ENCODE measurements around the gene URGCP. TPM values are rescaled to one million over a fixed set of nuclear protein-coding genes. Genes with fewer than 3 reads are reported as not detected.

The URGCP gene
- total RNA-seq, 1 experiment from 2014 or later = 48.3 TPM

DNA sequence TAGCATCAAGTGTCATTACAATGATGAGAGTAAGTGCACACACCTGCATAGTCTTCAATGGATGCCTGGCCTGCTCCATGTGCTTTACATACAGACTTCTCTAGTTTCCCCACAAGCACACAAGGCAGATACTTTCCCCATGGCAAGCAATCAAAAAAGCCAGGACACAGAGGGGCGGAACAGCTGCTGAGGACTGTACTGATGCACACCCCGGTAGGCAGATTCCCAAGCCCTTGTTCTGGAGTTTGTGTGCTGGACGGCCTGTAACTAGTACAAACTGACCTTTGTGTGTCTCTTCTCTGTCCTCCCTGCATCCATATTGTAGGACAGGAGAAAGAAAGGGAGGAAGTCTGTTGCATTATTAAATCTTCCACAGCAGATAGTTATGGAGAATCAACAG is 45.6 kb upstream of the URGCP start:
- H3K27me3 Mint-ChIP-seq (ENCODE audit: unreplicated experiment) = no peaks in the 10 kb centered on the region
- H3K36me3 Mint-ChIP-seq (ENCODE audit: insufficient read depth, unreplicated experiment) = peaks cover 18% of the 10 kb centered on the region
- no peak for DNase-seq
- BruUV-seq (replicated peaks) = no TSS peak
- H3K9me3 Mint-ChIP-seq (ENCODE audit: low read depth, unreplicated experiment) = no peaks in the 10 kb centered on the region
- intact Hi-C loops (cut with micrococcal nuclease; ENCODE audit: unreplicated experiment) = no loop called here
- H3K4me1 Mint-ChIP-seq (ENCODE audit: low read depth, unreplicated experiment) = no peaks in the 10 kb centered on the region
- TF ChIP-seq, protein P1, sequence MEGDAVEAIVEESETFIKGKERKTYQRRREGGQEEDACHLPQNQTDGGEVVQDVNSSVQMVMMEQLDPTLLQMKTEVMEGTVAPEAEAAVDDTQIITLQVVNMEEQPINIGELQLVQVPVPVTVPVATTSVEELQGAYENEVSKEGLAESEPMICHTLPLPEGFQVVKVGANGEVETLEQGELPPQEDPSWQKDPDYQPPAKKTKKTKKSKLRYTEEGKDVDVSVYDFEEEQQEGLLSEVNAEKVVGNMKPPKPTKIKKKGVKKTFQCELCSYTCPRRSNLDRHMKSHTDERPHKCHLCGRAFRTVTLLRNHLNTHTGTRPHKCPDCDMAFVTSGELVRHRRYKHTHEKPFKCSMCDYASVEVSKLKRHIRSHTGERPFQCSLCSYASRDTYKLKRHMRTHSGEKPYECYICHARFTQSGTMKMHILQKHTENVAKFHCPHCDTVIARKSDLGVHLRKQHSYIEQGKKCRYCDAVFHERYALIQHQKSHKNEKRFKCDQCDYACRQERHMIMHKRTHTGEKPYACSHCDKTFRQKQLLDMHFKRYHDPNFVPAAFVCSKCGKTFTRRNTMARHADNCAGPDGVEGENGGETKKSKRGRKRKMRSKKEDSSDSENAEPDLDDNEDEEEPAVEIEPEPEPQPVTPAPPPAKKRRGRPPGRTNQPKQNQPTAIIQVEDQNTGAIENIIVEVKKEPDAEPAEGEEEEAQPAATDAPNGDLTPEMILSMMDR (IDR thresholded peaks at IDR 0.05; ENCODE audit: unreplicated experiment) = no peak
- CTCF ChIA-PET = interaction anchor here (1.1 kb wide), 1 partner anchor 8 kb away, joined by 3 read pairs; no protein-coding TSS in a partner anchor
- no peak overlapping the region for H3K4me3 Mint-ChIP-seq (ENCODE audit: low read depth, unreplicated experiment)
- no peak overlapping the region for H3K27ac Mint-ChIP-seq (ENCODE audit: unreplicated experiment)

DNA sequence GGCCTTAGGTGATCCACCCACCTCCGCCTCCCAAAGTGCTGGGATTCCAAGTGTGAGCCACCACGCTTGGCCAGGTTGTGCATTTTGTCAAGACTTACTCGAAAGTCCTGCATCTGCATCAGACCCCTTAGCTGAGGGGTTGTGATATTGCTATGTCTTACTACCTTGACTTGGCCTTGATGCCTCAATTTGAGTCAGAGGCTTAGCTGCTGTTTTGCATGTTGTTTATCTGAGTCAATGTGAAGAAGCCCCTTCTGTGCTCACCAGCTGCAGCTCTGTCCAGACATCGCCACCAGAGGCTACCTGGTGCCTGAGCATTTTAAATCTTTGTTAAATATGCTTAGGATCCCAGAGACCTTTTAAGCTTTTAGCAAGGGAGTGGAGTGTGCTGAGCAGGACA is 37.9 kb upstream of the URGCP start:
- DNase-seq = no peak
- H3K27ac Mint-ChIP-seq (ENCODE audit: unreplicated experiment) = no peak overlapping the region
- no peaks in the 10 kb centered on the region for H3K9me3 Mint-ChIP-seq (ENCODE audit: low read depth, unreplicated experiment)
- H3K36me3 Mint-ChIP-seq (ENCODE audit: insufficient read depth, unreplicated experiment) = peaks cover 7% of the 10 kb centered on the region
- H3K4me3 Mint-ChIP-seq (ENCODE audit: low read depth, unreplicated experiment) = no peak overlapping the region
- TF ChIP-seq, protein P1 (IDR thresholded peaks at IDR 0.05; ENCODE audit: unreplicated experiment) = no peak
- intact Hi-C loops (cut with micrococcal nuclease; ENCODE audit: unreplicated experiment) = no loop called here
- CTCF ChIA-PET = no interaction called here
- BruUV-seq (replicated peaks) = no TSS peak
- H3K27me3 Mint-ChIP-seq (ENCODE audit: unreplicated experiment) = no peaks in the 10 kb centered on the region
- peaks cover 14% of the 10 kb centered on the region for H3K4me1 Mint-ChIP-seq (ENCODE audit: low read depth, unreplicated experiment)

DNA sequence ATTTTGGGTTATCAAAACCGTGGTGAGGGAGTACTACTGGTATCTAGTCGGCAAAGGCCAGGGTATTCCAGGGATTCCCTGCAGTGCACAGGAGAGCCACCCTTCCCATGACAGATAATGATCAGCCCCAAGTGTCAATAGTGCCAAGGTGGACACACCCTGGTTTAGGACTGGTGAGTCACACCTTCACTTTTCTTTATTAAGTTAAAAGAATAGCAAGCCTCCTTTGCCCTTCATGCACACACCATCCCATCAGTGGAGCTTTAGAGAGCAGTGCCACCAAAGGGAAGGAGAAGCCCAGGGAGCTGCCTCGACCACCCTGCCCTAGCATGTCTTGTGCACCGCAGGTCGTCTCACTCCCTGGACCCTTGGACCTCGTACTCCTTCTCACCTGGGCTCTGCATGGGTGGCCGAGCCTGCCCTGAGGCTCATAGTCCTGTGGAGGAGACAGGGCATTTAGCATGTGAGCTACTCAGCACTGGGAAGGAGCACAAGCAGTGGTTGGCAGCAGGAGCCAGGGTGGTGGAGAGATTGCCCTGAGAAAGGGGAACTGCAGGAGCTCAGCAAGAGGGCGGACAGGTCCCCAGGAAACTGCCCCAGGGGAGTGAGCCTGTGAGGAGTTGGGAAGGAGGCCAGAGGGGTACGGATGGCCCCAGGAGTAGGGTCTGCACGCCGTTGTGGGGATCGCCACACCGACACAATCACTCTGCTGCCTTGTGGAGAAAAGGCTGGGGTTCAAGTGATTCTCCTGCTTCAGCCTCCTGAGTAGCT is 37.2 kb upstream of the URGCP start:
- no peaks in the 10 kb centered on the region for H3K27me3 Mint-ChIP-seq (ENCODE audit: unreplicated experiment)
- intact Hi-C loops (cut with micrococcal nuclease; ENCODE audit: unreplicated experiment) = no loop called here
- CTCF ChIA-PET = interaction anchor here (0.5 to 1.2 kb wide), 3 partner anchors 39 to 361 kb away, joined by 3 to 9 read pairs (median 9); partner anchors contain the start of gene STK17A
- no peak overlapping the region for H3K4me3 Mint-ChIP-seq (ENCODE audit: low read depth, unreplicated experiment)
- DNase-seq = peak; percentile 19
- no peak overlapping the region for H3K27ac Mint-ChIP-seq (ENCODE audit: unreplicated experiment)
- peaks cover 14% of the 10 kb centered on the region for H3K4me1 Mint-ChIP-seq (ENCODE audit: low read depth, unreplicated experiment)
- peaks cover 7% of the 10 kb centered on the region for H3K36me3 Mint-ChIP-seq (ENCODE audit: insufficient read depth, unreplicated experiment)
- BruUV-seq (replicated peaks) = no TSS peak
- no peaks in the 10 kb centered on the region for H3K9me3 Mint-ChIP-seq (ENCODE audit: low read depth, unreplicated experiment)
- TF ChIP-seq, protein P1 (IDR thresholded peaks at IDR 0.05; ENCODE audit: unreplicated experiment) = no peak

DNA sequence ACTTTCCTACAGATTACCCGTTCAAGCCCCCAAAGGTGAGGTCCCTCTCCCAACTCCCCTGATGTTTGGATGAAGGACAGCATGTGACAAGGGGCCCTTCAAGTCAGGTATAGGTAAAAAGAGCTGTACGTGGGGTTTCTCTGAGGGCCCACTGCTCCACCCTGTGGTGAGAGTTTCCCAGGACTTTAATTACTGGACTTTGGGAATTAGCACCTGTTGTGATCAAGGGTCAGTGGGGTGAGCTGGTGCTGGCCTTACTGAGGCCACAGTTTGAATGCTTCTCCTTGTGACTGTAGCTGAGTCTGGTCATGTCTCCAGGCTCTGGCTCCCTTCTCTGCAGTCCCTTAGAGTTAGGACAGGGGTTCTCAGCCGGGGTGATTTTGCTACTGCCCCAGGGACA is 36.6 kb upstream of the URGCP start:
- no peak overlapping the region for H3K27ac Mint-ChIP-seq (ENCODE audit: unreplicated experiment)
- CTCF ChIA-PET = interaction anchor here (0.5 to 1.2 kb wide), 4 partner anchors 12 to 360 kb away, joined by 3 to 9 read pairs (median 6); partner anchors contain the start of gene STK17A
- peaks cover 14% of the 10 kb centered on the region for H3K4me1 Mint-ChIP-seq (ENCODE audit: low read depth, unreplicated experiment)

More for the DNA sequence above, 36.6 kb upstream of the URGCP start:
- DNase-seq = peak; percentile 44
- H3K4me3 Mint-ChIP-seq (ENCODE audit: low read depth, unreplicated experiment) = no peak overlapping the region
- no TSS peak for BruUV-seq (replicated peaks)
- TF ChIP-seq, protein P1 (IDR thresholded peaks at IDR 0.05; ENCODE audit: unreplicated experiment) = peak; percentile 37
- intact Hi-C loops (cut with micrococcal nuclease; ENCODE audit: unreplicated experiment) = no loop called here
- no peaks in the 10 kb centered on the region for H3K9me3 Mint-ChIP-seq (ENCODE audit: low read depth, unreplicated experiment)
- no peaks in the 10 kb centered on the region for H3K27me3 Mint-ChIP-seq (ENCODE audit: unreplicated experiment)
- H3K36me3 Mint-ChIP-seq (ENCODE audit: insufficient read depth, unreplicated experiment) = peaks cover 3% of the 10 kb centered on the region

Data from Calu3 (cell line).